ENCODE results near the gene BICRA.
"Not testable (repeated sequence)": the region's sequence is repeated elsewhere in the genome, so short reads cannot be mapped to it uniquely, and the experiment has no call there.

BICRA gene

DNA sequence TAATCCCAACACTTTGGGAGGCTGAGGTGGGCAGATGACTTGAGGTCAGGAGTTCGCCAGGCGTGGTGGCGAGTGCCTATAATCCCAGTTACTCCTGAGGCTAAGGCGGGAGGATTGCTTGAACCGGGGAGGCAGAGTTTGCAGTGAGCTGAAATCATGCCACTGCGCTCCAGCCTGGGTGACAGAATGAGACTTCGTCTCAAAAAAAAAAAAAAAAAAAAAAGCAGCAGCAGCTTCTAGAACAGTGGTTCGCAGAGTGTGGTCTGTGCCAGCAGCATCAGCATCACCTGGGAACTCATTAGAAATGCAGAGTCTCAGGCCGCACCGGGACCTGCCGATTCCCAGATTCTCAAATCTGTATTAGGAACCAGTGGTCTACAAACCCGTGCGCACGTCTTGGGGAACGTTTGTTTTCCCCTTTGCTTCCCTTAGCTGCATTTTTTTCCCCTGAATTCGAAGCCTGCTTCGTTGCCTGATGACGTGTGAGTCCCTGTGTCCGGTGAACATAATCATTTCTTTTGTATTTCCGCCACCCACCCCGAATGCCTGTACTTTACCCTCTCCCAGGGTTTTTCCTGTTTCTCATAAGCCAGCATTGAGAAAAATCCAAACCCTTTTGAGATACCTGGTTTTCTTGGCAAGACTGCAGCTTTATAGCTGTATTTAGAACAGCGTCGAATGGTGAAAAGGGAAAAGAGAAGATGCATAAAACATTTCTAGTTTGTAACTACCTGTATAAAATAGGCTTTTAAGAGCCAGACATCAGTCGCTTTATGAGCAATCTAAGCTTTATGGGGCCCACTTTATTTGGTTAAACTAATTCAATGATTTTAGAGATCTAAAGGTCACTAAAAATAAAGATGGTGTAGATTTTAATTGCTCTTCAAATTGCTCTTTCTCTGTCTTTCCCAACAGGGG is 49.8 kb downstream of the BICRA start:
- DNase-seq (ENCODE audit: low read depth in 1 of 2, low spot score in 1 of 2) = no peak

- DNase-seq (ENCODE audit: low read depth in 1 of 2, low spot score in 1 of 2) = no peak
These were observed 51.5 kb downstream of the BICRA start for GRCh38 chr19:47660435-47660832.

DNA sequence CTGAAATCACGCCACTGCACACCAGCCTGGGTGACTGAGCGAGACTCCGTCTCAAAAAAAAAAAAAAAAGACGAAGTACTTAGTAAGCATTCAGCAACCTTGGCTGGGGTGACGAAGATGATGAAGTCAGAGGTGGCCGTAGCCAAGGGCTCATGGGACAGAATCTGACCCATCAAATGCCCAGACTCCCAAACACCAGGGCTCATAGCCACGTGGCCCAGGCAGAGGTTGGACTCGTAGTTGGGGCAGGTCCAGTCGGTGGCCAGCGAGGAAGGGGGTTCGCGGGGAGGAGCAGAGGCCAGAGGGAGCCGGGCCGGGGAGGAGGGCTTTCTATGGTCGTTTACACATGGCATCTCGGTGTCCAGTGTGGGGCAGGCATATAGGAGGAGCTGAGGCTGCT is 52.2 kb downstream of the BICRA start:
- no peak for DNase-seq (ENCODE audit: low read depth in 1 of 2, low spot score in 1 of 2)

DNA sequence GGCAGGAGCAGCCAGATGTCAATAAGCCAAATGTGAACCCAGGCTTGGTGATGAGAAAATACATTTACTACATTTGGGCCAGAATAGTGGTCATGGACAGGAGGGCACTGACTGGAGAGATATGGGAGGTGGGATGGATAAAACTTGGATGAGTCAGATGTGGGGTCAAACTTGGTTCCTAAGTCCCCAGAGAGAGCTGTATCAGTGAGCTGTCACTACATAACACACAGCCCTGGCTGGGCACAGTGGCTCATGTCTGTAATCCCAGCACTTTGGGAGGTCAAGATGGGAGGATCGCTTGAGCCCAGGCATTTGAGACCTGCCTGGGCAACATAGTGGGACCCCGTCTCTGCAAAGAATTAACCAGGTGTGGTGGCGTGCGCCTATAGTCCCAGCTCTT is 52.7 kb downstream of the BICRA start:
- no peak for DNase-seq (ENCODE audit: low read depth in 1 of 2, low spot score in 1 of 2)

DNA sequence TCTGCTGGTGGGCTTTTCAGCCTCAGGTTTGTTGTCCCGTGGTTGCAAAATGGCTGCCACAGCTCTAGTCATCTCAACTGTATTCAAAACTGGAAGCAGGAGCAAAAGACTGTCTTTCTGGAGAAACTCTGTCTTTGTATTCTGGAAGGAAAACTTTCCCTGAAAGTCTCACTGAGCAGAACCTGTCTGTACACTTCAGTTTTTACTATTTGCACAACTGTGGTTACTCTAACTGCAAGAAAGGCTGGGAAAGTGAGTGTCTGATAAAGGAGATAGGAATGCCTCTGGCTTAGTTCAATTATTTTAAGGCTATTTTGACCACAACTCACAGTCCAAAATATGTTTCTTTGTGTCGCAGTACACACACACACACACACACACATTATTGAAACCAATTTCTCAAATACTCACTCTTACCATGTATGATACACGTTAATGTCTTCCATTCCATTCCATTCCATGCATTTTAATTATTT is 54.5 kb downstream of the BICRA start:
- no peak for DNase-seq (ENCODE audit: low read depth in 1 of 2, low spot score in 1 of 2)

- no peak for DNase-seq (ENCODE audit: low read depth in 1 of 2, low spot score in 1 of 2)
These were observed 55.2 kb downstream of the BICRA start for GRCh38 chr19:47663911-47664771.

DNA sequence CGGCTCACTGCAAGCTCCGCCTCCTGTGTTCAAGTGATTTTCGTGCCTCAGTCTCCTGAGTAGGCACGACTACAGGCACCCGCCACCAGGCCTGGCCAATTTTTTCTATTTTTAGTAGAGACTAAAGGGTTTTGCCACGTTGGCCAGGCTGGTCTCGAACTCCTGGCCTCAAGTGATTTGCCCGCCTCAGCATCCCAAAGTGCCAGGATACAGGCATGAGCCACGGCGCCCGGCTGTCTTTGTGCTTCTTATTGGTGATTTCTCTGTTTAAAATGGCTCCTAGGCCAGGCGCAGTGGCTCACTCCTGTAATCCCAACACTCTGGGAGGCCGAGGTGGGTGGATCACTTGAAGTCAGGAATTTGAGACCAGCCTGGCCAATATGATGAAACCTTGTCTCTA is 59.6 kb downstream of the BICRA start:
- DNase-seq (ENCODE audit: low read depth in 1 of 2, low spot score in 1 of 2) = not testable (repeated sequence)

GRCh38 chr19:47670736-47671135 is 61.8 kb downstream of the BICRA start:
- no peak for DNase-seq (ENCODE audit: low read depth in 1 of 2, low spot score in 1 of 2)

GRCh38 chr19:47671499-47671898 is 62.6 kb downstream of the BICRA start:
- DNase-seq (ENCODE audit: low read depth in 1 of 2, low spot score in 1 of 2) = no peak

- no peak for DNase-seq (ENCODE audit: low read depth in 1 of 2, low spot score in 1 of 2)
These were observed 64.5 kb downstream of the BICRA start for GRCh38 chr19:47673426-47673825.

DNA sequence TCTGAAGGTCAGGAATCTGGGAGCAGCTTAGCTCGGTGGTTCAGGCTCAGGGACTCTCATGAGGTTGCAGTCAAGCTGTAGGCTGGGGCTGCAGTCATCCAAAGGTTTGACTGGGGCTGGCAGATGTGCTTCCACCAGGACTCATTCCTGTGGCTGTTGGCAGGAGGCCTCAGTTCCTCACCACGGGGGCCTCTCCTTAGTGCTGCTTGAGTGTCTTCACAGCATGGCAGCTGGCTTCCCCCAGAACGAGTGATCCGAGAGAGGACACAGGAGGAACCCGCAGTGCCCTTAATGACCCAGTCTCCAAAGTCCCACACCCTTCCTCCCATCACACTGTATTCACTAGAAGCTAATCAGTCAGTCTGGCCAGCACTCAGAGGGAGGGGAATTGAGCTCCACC is 65.6 kb downstream of the BICRA start:
- no peak for DNase-seq (ENCODE audit: low read depth in 1 of 2, low spot score in 1 of 2)

GRCh38 chr19:47675271-47675670 is 66.3 kb downstream of the BICRA start:
- no peak for DNase-seq (ENCODE audit: low read depth in 1 of 2, low spot score in 1 of 2)

GRCh38 chr19:47675859-47676258 is 66.9 kb downstream of the BICRA start:
- DNase-seq (ENCODE audit: low read depth in 1 of 2, low spot score in 1 of 2) = no peak

DNA sequence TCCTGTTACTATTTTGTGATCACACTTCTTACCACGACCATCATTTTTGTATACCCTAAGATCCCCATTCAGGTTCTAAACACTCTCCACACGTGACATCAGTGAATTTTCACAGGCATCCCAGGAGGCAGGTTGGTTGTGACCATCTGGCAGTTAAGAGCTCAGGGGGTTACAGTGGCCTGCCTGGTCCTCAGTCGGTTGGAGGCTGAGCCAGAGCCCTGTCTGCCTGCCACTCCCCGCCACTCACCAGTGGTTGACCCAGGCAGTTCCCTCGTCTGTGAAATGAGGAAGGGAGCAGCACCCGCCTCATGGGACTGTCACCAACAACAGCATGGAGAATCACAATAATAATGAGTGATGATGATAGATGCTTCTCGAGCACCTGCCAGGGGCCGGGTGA is 67.9 kb downstream of the BICRA start:
- no peak for DNase-seq (ENCODE audit: low read depth in 1 of 2, low spot score in 1 of 2)

DNA sequence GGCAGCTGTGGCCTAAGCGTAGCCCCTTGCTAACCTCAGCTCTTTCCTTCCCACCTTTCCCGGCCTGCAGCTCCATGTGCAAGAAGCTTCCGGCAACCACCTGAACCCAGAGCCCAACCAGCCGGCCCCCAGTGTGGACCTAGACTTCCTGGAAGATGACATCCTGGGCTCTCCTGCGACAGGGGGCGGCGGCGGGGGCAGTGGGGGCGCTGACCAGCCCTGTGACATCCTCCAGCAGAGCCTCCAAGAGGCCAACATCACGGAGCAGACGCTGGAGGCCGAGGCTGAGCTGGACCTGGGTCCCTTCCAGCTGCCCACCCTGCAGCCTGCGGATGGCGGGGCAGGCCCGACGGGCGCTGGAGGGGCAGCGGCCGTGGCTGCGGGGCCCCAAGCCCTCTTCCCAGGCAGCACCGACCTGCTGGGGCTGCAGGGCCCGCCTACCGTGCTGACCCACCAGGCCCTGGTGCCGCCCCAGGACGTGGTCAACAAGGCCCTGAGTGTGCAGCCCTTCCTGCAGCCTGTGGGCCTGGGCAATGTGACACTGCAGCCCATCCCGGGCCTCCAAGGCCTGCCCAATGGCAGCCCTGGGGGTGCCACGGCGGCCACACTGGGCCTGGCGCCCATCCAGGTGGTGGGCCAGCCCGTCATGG is 70.4 kb downstream of the BICRA start:
- no peak for DNase-seq (ENCODE audit: low read depth in 1 of 2, low spot score in 1 of 2)

DNA sequence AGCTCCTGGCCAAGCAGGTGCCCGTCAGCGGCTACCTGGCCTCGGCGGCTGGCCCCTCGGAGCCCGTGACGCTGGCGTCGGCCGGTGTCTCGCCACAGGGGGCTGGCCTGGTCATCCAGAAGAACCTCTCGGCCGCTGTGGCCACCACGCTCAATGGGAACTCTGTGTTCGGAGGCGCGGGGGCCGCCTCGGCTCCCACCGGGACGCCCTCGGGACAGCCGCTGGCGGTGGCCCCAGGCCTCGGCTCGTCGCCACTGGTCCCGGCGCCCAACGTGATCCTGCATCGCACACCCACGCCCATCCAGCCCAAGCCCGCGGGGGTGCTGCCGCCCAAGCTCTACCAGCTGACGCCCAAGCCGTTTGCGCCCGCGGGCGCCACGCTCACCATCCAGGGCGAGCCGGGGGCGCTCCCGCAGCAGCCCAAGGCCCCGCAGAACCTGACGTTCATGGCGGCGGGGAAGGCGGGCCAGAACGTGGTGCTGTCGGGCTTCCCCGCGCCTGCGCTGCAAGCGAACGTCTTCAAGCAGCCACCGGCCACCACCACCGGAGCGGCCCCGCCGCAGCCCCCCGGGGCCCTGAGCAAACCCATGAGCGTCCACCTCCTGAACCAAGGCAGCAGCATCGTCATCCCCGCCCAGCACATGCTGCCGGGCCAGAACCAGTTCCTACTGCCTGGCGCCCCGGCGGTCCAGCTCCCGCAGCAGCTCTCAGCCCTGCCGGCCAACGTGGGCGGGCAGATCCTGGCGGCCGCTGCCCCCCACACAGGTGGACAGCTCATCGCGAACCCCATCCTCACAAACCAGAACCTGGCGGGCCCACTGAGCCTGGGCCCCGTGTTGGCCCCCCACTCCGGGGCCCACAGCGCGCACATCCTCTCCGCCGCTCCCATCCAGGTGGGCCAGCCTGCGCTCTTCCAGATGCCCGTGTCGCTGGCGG is 71.3 kb downstream of the BICRA start:
- no peak for DNase-seq (ENCODE audit: low read depth in 1 of 2, low spot score in 1 of 2)

- no peak for DNase-seq (ENCODE audit: low read depth in 1 of 2, low spot score in 1 of 2)
These were observed 72.0 kb downstream of the BICRA start for GRCh38 chr19:47680858-47681332.

DNA sequence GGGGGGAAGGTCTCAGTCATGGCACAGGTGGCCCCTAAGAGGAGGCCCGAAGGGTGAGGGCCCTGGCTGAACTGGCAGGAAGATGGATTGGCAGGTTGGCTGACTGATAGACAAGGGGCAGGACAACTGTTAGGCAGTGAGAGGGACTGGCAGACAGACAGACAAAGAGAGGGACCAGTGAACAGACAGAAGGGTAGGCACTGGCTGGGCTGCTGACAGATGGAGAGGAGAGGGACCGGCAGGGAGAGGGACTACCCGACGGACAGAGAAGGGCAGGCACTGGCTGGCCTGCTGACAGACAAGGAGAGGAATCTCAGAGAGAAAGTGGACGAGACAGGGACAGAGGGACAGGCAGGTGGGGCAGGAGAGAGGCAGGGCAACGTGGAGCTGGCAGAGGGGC is 72.5 kb downstream of the BICRA start:
- no peak for DNase-seq (ENCODE audit: low read depth in 1 of 2, low spot score in 1 of 2)

DNA sequence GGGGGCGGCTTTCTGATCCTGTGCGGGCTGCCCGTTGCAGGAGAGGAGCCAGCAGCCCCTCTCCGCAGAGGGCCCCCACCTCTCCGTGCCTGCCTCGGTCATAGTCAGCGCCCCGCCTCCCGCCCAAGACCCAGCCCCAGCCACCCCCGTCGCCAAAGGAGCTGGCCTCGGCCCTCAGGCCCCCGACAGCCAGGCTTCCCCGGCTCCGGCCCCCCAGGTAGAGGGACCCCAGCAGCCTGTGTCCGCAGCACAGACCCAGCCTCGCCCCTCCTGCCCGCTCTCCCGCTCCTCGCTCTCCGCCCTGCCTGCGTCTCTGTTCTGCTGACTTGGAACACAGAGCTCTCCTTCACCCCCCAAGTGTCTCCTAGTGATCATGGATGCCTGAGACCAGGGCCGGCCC is 73.0 kb downstream of the BICRA start:
- DNase-seq (ENCODE audit: low read depth in 1 of 2, low spot score in 1 of 2) = no peak

DNA sequence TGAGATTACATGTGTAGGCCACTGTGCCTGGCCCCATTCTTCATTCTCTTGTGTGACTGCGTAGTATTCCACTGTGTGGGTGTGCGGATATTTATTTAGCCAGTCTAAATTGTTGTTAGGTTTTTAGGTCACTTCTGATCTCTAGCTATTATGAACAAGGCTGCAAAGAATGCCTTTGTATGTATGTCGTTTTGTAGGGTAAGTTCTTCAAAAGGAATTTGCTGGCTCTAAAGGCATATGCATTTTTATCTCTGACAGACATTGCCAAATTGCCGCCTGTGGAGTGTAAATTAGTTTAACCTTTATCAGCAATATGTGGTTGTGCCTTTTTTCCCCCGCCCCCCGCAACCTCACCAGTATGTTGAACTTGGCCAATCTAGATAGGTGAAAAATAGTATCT is 74.0 kb downstream of the BICRA start:
- no peak for DNase-seq (ENCODE audit: low read depth in 1 of 2, low spot score in 1 of 2)

Data from activated T-helper 1 cell treated with anti-CD3 and anti-CD28 coated beads, Interleukin-2, amount 50 U/mL, for 16 hours (primary cell).